ENCODE data around the gene OR5K4. TPM values are rescaled to one million over a fixed set of nuclear protein-coding genes. Genes with fewer than 3 reads are reported as not detected.

The OR5K4 gene
- total RNA-seq, 4 donors from 2014 or later = not detected

GRCh38 chr3:98371186-98371585 lies 17.5 kb downstream of the OR5K4 start:
- intact Hi-C loops (cut with DNase I; ENCODE audit: low total_unique reads) = no loop called here
- DNase-seq = no peak
- H3K36me3 ChIP-seq = no peaks in the 10 kb centered on the region
- H3K27me3 ChIP-seq = no peaks in the 10 kb centered on the region
- H3K4me1 ChIP-seq = no peaks in the 10 kb centered on the region
- H3K27ac ChIP-seq = no peak overlapping the region
- H3K9me3 ChIP-seq = no peaks in the 10 kb centered on the region
- TF ChIP-seq POLR2A (IDR thresholded peaks at IDR 0.05) (no peak), CTCF (IDR thresholded peaks at IDR 0.05) (no peak)
- no peak overlapping the region for H3K4me3 ChIP-seq

DNA sequence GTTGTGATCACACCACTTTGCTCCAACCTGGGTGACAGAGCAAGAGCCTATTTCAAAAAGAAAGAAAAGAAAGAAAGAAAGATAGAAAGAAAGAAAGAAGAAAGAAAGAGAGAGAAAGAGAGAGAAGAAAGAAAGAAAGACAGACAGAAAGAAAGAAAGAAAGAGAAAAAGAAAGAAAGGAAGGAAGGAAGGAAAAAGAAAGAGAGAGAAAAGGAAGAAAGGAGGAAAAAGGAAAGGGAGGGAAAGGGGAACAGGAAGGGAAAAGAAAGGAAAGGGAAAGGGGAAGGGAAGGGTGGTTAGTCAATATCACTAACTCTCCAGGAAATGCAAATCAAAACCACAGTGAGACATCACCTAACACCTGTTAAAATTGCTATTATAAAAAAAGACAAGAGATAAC lies 18.2 kb downstream of the OR5K4 start:
- Histone ChIP-seq H3K27ac (no peak overlapping the region), H3K4me3 (no peak overlapping the region)

GRCh38 chr3:98372445-98372844 lies 18.8 kb downstream of the OR5K4 start:
- no peak overlapping the region for H3K27ac ChIP-seq
- no peaks in the 10 kb centered on the region for H3K27me3 ChIP-seq
- no peaks in the 10 kb centered on the region for H3K4me1 ChIP-seq
- H3K36me3 ChIP-seq = no peaks in the 10 kb centered on the region
- DNase-seq = no peak
- TF ChIP-seq CTCF (IDR thresholded peaks at IDR 0.05) (no peak), POLR2A (IDR thresholded peaks at IDR 0.05) (no peak)
- no peak overlapping the region for H3K4me3 ChIP-seq
- H3K9me3 ChIP-seq = no peaks in the 10 kb centered on the region
- intact Hi-C loops (cut with DNase I; ENCODE audit: low total_unique reads) = no loop called here

More for the DNA sequence above, 18.2 kb downstream of the OR5K4 start:
- TF ChIP-seq CTCF (IDR thresholded peaks at IDR 0.05) (no peak), POLR2A (IDR thresholded peaks at IDR 0.05) (no peak)
- DNase-seq = no peak
- H3K27me3 ChIP-seq = no peaks in the 10 kb centered on the region
- H3K4me1 ChIP-seq = no peaks in the 10 kb centered on the region
- intact Hi-C loops (cut with DNase I; ENCODE audit: low total_unique reads) = no loop called here
- no peaks in the 10 kb centered on the region for H3K9me3 ChIP-seq
- no peaks in the 10 kb centered on the region for H3K36me3 ChIP-seq

- H3K36me3 ChIP-seq = no peaks in the 10 kb centered on the region
- intact Hi-C loops (cut with DNase I; ENCODE audit: low total_unique reads) = no loop called here
- no peaks in the 10 kb centered on the region for H3K4me1 ChIP-seq
- H3K4me3 ChIP-seq = no peak overlapping the region
- H3K27ac ChIP-seq = no peak overlapping the region
- DNase-seq = no peak
- TF ChIP-seq CTCF (IDR thresholded peaks at IDR 0.05) (no peak), POLR2A (IDR thresholded peaks at IDR 0.05) (no peak)
- H3K27me3 ChIP-seq = no peaks in the 10 kb centered on the region
- no peaks in the 10 kb centered on the region for H3K9me3 ChIP-seq
Measured at GRCh38 chr3:98376631-98377030, 23.0 kb downstream of the OR5K4 start.

GRCh38 chr3:98388147-98388546 lies 34.5 kb downstream of the OR5K4 start:
- TF ChIP-seq POLR2A (IDR thresholded peaks at IDR 0.05) = no peak
- no peak for TF ChIP-seq CTCF (IDR thresholded peaks at IDR 0.05)
- no peak for DNase-seq
- no peak overlapping the region for H3K4me3 ChIP-seq
- no peaks in the 10 kb centered on the region for H3K4me1 ChIP-seq
- intact Hi-C loops (cut with DNase I; ENCODE audit: low total_unique reads) = no loop called here
- H3K9me3 ChIP-seq = no peaks in the 10 kb centered on the region
- no peak overlapping the region for H3K27ac ChIP-seq
- no peaks in the 10 kb centered on the region for H3K27me3 ChIP-seq
- no peaks in the 10 kb centered on the region for H3K36me3 ChIP-seq
